AG08396 (cell line): ENCODE data around the gene APOB.

Experiments used
- DNase-seq: peaks from one replicate; pipeline ENCODE4 v3.0.0; 2012; ENCODE audit warnings: low spot score, mixed read lengths

APOB gene

DNA sequence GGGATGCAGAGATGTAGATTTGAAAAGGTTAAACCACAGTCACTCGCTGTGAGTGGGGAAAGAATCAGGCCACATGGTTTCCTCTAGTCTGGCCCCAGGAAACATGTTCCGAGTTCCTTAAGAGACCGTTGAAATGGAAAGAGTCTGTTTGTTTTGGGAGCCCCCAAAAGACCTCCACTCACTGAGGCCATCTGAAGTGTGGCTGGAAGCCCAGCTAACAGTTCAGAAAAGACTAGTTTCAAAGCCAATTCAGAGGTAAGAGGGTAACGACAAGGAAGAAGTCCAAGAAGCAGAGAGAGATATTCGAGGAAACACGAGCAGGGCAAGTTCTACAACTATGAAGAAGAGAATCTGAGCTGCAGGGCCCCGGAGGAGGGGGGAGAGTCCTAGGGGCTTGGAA lies 61.0 kb downstream of the APOB start:
- no peak for DNase-seq

DNA sequence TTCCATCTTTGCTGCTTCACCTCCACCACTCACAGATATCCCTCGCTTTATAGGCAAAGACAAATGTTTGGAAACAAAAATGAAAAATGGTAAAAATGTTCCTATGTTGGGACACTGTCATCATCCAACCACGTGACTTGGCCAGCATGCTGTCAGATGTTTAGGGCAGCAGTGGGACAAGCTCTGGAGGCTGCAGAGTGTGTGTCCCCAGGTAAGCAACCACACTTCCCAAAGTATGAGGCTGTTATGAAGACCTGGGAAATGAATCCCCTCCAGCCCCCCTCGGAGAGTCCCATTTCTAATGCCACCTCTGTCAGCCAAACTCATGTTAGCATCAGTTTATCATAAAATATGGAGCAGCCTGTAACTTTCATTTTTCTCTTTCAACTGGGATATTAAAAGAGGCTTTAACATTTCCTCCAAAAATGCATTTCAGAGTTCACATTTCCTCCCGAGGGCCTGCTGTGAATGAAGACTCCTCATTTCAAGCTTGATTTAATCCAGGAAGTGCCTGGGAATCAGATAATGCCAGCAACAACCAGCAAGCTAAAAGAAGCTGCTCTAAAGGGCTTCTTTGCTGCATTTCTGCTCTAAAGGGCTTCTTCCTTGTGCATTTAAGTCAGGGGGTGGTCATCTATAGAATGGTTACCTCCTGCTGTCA lies 66.2 kb downstream of the APOB start:
- no peak for DNase-seq

DNA sequence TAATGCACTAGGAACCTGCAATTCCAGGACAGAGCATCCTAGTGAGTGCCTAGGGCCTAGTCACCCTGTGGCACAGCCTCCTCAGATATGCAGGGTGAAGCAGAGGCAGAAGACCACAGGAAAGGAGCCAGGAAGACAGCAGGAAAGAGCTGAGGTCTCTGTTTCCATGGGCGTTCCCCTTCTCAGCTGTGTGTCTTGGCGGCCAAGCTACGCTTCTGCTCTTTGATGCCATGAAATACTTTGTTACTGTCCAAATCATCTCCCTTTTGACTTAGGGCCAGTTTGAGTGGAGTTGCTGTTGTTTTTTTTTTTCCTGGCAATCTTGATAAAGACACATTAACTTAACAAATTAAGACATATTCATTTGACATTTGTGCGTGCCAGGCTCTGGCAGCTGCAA lies 67.3 kb downstream of the APOB start:
- DNase-seq: no peak

DNA sequence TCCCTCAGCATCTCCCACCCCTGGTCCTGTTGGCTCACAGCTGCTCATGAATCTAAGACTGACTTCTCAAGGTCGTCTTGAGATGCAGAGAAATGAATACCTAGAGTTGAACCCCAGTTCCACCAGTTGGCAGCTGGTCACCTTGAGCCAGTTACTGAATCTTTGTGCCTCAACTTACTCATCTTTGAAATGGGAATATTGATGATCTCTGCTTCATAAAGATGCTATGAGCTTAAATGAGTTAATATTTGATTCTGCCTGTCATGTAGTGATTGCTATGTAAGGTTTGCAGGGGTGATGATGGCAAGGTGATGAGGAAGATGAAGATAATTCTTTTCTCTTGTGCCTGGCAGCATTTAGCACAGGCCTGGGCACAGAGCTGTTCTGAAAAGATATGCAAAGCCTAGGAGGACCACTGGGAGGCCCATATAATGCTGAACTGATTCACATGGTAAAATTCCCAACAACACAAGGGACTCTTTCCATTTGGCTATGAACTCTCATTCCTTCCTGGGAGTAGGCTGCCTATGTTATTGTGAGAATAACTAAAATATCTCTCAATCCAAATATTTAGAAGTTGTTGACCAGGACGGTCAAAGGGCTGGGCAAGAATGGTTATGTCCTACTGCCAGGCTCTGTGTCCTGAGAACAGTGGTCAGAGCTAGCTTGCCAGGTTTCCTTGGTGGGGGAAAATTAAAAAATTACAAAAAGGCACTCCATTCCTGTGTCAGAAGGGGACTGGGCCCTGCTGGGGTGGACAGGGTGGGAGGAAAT lies 70.9 kb downstream of the APOB start:
- peak; percentile 38 for DNase-seq

DNA sequence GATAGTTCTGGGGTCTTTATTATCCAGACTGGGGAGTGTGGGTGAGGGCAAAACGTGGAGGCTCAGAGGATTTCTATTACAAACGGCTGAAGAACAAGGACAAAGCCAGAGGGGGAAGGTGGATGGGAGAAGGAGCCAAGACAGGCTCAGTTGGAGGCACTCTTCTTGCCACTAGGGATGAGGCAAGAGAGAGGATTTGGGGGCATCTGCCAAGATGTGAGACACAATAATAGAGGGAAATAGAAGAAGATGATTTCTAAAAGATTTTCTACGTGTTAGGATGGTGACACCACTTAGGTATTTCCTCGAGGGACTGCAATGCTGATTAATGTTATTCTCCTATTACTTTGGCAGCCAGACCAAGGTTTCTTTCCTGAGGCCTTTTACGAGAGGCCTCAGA lies 71.8 kb downstream of the APOB start:
- no peak for DNase-seq

DNA sequence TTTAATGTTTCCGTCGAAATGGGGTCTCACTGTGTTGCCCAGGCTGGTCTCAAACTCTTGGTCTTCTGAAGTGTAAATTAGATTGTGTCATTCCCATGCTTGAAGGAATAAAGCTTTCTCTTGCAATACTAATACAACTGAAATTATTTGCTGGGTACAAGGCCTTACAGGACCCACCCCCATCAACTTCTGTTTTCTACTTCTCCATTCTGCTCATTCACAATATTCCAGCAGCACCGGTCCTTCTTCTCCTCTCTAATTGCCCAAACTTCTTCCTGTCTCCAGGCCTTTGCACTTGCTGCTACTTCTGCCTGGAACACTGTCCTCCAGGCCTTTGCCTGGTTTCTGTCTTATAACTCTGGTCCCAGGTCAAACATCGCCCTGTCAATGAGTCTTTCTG lies 73.8 kb downstream of the APOB start:
- DNase-seq: no peak

DNA sequence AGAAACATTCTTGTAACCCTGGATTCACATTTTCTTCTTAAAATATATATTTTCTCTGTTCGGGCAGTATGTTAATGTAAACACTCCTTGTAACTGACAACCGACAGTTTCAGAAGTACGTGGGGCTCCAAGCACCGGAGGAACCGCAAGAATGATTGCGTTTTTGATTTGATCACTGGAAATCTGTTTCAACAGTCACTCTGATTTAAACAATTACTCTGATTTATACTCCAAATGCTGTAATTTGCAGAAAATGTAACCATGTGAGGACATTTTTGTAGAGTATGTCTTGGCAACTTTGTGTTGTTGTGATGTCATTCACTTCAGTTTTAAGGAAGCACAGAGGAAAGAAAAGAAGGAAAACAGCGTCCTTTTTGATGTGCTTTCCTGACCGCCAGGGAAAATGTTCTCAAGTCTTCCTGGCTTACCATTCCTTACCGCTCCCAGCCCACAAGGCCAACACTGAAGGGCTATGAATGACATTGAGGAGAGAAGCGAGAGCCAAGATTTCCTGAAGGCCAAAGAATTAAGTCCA lies 77.7 kb downstream of the APOB start:
- DNase-seq: no peak

DNA sequence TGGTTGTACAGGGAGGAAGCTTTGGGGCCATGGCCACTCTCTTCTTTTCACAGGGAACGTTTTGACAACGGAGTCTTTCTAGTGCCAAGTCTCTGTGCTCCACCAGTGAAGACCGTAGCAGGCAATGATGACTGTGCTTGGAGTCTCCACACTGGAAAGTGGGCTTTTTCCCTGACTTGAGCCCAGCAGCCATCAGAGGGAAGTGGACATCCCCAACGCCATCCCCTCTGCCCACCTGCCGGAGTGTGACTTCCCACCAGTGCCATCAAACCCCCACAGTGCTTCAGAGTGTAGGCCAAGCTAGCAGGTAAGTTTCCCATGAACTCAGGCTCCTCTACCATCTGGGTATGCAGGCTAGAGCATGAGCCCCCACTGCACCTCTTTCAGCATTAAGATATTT lies 78.7 kb downstream of the APOB start:
- DNase-seq: no peak

DNA sequence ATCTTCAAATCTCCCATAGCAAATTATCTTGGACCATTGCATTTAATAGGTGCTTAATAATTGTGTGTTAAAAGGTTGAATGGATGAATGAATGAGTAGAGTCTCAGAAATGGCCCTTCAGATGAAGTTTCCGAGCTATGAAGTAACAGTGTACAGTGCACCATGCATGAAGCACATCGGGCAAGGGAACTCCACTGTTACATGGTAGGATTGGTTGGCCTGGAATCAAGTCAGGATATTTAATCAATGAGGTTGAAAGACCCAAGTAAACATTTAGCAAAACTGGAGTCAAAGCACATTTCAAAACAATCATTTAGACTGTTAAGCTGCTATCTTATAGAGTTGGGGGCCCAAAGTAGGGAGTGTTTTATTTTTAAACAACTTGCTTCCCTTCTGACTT lies 80.0 kb downstream of the APOB start:
- no peak for DNase-seq

DNA sequence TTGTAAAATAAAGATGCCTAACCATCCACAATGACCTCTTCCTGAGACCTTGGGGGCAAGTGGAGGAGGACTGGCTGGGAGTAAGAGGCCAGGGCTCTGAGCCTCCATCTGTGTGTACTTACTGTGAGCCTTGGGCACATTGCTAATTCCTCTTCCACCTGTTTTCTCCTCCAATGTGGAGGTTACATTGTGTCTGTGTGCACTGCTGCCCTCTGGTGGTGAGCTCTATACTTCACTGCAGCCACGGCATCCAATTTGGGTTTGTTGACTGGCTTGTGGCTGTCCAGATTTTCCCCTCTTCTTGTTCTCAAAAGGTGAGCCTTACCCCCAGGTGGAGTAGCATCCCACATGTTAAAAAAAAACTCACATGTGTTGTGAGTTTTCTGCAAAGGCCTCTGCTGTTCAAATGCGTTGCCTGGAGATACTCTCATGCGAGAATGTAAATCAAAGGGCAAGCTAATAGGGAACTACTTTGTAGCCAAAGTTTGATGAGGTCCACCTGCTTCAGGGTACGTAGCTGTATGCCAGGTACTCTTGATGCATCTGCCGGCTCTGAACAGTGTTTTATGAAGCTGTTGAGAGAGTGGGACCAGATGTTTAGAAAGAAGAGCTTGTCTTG lies 80.8 kb downstream of the APOB start:
- DNase-seq: peak; percentile 72

DNA sequence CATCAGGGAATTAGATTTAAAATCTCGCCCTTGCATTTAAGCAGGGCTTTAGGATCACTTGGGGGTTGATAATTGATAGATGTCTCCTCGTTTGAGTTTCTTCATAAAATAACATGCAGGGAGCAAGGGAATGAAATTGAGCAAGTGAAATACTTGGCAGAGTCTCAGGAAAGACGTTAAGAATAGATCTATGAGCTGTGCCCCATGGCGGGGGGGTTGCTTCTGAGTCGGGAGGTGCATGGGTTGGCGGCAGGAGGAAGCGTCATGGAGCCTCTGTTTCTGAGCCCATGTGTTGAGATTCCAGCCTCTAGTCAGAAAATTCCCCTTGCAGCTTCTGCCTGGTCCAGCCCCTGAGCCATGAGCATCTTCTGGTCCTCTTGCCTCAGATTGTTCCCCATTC lies 82.0 kb downstream of the APOB start:
- no peak for DNase-seq

DNA sequence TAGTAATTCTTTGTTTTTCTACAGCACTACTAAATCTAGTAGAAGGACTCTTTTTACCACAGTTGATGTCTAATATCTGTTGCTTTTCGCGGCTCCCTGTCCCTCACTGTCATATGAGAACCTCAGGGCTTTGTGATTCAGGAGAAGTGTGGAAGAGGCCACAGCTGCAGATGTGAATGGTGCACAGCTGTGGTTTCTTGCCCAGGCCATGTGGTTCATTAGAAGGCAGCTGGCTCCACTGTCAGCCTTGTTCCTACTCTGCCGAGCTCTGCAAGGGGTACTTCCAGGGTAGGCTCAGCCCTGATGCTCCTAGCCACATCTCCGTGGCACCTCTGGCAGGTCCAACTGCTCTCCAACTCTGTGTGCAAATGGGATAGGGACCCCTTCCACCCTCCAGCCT lies 83.9 kb downstream of the APOB start:
- DNase-seq: no peak

DNA sequence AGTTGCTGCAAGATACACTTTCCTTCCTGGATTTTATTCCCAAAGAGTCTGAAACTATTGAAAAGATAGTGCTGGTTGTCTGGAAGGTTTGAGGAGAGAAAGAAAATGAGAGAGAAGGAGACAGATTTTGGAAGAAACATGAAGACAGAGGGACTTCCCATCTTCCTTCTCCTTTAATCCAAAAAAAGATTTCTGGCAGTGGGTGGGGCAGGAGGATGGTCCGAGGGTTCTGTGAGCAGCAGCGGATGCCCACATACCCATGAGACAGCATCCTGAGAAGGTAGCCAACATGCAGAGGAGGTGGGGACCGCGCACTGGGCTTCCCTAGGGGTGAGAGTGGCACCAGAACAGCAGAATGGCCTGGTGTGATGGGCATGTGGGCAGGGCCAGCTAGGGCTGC lies 84.6 kb downstream of the APOB start:
- DNase-seq: no peak

DNA sequence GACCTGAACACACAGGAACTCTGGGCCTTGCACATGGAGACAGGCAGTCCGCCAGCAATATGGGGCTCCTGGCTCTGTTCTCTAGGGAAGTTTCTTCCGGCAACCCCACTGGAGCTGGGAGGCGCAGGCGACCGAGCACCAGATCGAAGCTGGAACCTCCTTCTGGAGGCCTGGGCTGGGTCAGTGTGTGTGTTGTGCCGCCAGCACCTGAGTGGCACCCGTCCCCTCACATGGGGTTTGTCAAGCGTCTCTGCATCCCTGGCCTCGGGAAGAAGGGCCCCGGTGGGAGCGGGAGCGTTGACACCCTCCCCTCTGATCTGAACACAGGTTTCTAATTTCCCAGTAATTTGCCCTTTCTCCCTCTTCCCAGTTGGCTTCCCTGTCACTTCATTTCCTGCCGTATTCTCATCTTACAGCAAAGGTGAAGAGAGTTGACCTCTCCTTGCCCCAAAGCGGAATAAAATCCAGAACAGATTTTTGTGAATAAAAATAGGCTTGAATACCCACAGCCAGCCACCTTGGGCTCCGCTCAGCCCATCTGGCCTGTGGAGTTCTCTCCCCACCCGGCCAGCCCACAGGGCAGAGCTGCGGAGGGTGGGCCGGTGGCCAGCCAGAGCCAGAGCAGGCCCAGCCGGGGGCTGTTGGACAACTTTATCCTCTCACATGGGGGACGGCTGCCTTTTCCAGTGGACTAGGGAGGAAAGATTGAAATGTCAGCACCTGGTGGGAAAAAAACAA lies 85.9 kb downstream of the APOB start:
- no peak for DNase-seq

DNA sequence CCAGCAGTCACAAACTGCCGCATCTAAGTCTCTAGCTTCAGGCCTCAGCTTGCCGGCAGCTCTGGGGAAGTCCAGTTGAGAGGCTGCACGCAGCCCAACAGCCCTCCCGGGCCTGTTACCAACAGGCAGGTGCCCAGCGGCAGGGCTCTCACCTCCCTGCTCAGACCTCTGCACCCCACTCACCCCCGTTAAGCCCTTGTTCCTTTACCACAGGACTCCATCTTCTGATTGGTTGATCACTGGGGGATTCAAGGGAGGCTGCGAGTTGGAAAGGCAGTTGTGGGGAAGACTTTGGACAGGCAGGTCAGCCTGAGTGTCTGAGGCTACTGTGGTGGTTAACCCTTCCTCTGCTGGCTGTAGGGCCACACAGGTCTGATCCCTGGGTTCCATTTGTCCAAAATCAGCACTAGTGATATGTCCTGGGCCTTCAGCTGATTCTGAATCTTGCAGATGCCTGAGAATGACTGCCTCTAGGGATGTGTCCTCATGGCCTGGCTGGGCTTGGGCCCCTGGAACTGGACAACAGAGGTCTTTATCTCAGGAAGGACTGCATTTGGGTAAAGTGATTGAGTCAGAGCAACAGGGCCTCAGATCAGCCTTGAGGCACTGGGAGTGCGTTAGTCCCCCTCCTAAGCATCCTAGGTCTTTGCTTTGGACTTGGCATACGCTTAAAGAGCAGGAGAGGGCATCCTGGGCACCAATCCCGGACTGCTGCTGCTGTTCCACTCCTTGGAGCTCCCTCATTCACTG lies 88.4 kb downstream of the APOB start:
- no peak for DNase-seq

DNA sequence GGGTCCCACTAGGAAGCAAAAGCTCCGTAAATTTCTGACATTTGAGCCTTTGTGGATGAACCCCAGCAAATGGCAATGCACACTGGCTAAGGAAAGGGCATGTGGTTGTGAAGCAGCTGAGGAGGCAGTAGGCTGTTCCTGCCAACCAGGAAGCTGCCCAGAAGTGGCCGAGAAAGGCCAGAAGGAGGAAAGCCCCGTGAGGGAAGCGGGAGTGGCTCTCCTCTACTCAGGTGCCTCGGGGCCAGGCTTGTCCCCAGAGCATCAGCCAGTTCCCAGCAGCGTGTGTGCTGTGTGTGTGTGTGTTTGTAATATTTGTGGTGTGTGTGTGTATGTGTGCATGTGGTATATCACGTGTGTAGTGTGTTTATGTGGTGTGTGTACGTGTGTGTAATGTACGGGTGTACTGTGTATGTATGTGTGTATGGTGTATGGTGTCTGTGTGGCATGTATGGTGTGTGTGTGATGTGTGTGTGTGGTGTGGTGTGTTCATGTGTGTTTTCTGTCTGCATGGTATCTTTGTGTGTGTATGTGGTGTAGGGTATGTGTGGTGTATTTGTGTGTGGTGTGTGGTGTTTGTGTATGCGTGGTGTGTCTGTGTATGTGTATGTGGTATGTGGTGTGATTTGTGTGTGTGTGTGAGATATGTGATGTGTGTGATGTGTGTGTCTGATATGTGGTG lies 90.6 kb downstream of the APOB start:
- DNase-seq: no peak
